Natural killer cell treated with Interleukin-12 subunit alpha and Interleukin-12 subunit beta and Interleukin-15 and Interleukin-18, amount 100 ng/mL, for 72 hours (primary cell): ENCODE measurements around the gene SCYL2. TPM values are rescaled to one million over a fixed set of nuclear protein-coding genes. Genes with fewer than 3 reads are reported as not detected.

Experiments used
- ATAC-seq, 2 donors: fragments of 150-1000 bp; cut with Tn5 transposase in 1 of 2; sonication (Bioruptor Pico), chemical (Tn5 transposase) in 1 of 2; 2 replicates each; pipeline ENCODE4 v1.10.0; 2021
- DNase-seq: peaks from one replicate; pipeline ENCODE4 v3.0.0; 2022; ENCODE audit warnings: low spot score
- H3K27ac Mint-ChIP-seq, 2 donors: 1 replicate in 1 of 2; 2 replicates in 1 of 2; pipeline ENCODE4 v1.8.0; 2022; ENCODE audit warnings: mixed read lengths in 2 of 2, mild to moderate bottlenecking in 1 of 2, moderate library complexity in 1 of 2
- H3K27me3 Mint-ChIP-seq, 2 donors: 1 replicate in 1 of 2; 2 replicates in 1 of 2; pipeline ENCODE4 v1.8.0; 2022; ENCODE audit warnings: mixed read lengths in 2 of 2
- H3K36me3 Mint-ChIP-seq: one replicate; pipeline ENCODE4 v1.8.0; 2022; ENCODE audit warnings: mixed read lengths
- H3K4me1 Mint-ChIP-seq, 2 donors: 1 replicate in 1 of 2; 2 replicates in 1 of 2; pipeline ENCODE4 v1.8.0; 2022; ENCODE audit warnings: low read depth in 2 of 2, mixed read lengths in 2 of 2, mild to moderate bottlenecking in 1 of 2
- H3K4me3 Mint-ChIP-seq: one replicate; pipeline ENCODE4 v1.8.0; 2022; ENCODE audit warnings: mixed read lengths
- H3K9me3 Mint-ChIP-seq: 2 replicates; pipeline ENCODE4 v1.8.0; 2022; ENCODE audit warnings: mixed read lengths
- total RNA-seq, 2 donors: library from RNA; stranded (reverse); gene quantifications; one replicate each; pipeline ENCODE4 v1.2.3, GENCODE V29; 2022

SCYL2 gene
- total RNA-seq, 2 donors from 2014 or later: 33.3 to 43.5 TPM

DNA sequence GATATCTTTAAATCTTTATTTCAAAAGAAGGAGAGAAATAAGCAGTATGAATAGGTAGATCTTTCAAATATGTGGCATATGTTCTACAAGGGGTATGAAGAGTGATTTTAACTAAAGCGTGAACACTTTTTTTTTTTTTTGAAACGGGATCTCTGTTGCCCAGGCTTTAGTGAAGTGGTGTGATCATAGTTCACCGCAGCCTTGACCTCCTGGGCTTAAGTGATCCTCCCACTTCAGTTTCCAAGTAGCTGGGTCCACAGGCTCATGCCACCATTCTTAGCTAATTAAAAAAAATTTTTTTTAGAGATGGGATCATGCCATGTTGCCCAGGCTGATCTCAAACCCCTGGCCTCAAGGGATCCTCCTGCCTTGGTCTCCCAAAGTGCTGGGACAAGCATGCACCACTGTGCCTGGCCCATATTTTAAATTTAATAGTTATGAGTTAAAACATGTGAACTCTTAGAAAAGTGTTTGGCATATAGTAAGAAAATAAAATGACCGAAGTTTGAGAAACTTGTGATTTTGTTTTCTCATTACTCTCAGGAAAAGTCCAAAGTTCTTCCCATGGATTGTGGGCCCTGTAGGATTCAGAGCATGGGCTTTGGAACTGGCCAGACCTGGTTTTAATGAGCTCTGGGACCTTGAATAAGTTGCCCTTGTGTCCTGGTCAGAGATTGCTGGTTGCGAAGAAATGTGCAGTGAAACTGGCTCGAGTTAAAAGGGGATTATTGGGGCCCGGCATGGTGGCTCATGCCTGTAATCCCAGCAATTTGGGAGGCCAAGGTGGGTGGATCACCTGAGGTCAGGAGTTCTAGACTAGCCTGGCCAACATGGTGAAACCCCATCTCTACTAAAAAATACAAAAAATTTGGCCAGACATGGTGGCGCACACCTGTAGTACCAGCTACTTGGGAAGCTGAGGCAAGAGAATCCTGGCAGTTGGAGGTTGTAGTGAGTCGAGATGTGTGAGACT, 116.9 kb downstream of the SCYL2 start:
- Mint-ChIP-seq H3K4me3 (no peak overlapping the region), H3K4me1 (no peaks in the 10 kb centered on the region), H3K9me3 (no peaks in the 10 kb centered on the region), H3K36me3 (no peaks in the 10 kb centered on the region), H3K27me3 (peaks cover 14% of the 10 kb centered on the region in 2 donors), H3K27ac (no peak overlapping the region)
- ATAC-seq (no peak), DNase-seq (no peak)

GRCh38 chr12:100384559-100384935, 117.6 kb downstream of the SCYL2 start:
- no peak for ATAC-seq
- Mint-ChIP-seq H3K27me3 (peaks cover 14% of the 10 kb centered on the region in 2 donors), H3K4me1 (no peaks in the 10 kb centered on the region), H3K9me3 (no peaks in the 10 kb centered on the region), H3K4me3 (no peak overlapping the region), H3K27ac (no peak overlapping the region), H3K36me3 (no peaks in the 10 kb centered on the region)
- DNase-seq: no peak

DNA sequence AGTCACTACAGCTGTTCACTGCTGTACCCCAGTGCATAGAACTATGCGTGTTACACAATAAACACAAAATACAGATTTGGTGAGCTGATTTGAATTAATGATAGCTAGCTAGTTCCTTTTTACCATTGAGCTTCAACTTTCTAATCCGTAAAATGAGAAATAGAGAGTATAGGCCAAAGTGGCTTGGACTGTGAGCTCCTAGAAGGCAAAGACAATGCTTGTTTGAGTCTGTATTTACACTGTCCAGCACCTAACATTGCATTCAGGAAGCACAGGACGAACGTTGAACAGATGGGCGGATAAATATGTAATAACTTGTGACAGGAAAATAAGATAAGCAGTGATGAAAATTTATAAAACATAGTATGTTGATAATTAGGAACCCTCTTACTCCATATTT, 121.4 kb downstream of the SCYL2 start:
- no peaks in the 10 kb centered on the region for H3K36me3 Mint-ChIP-seq
- no peak overlapping the region for H3K4me3 Mint-ChIP-seq
- H3K27me3 Mint-ChIP-seq: peaks cover 15 to 24% of the 10 kb centered on the region in 2 donors
- no peak overlapping the region for H3K27ac Mint-ChIP-seq
- DNase-seq: no peak
- no peaks in the 10 kb centered on the region for H3K9me3 Mint-ChIP-seq
- no peaks in the 10 kb centered on the region for H3K4me1 Mint-ChIP-seq
- no peak for ATAC-seq

Other genes with a start within 250 kb of the SCYL2 start
- gene BLTP3B, start 124.3 kb upstream of the SCYL2 start, total RNA-seq: 10 to 100 TPM; 34.2 to 44.6 TPM
- gene ACTR6, start 66.4 kb upstream of the SCYL2 start, total RNA-seq: 10 to 100 TPM; 24.0 to 47.6 TPM
- 1 to 10 TPM in 1 of 2 donors, under 1 TPM in 1; 0.88 to 1.2 TPM for gene DEPDC4, start 98 bp upstream of the SCYL2 start, total RNA-seq
- gene SLC17A8, start 89.9 kb downstream of the SCYL2 start, total RNA-seq: not detected
- gene NR1H4, start 206.7 kb downstream of the SCYL2 start, total RNA-seq: not detected